CD14-positive monocyte (primary cell): Measurements from ENCODE around the gene CCDC178. TPM values are rescaled to one million over a fixed set of nuclear protein-coding genes. Genes with fewer than 3 reads are reported as not detected.

Experiments
- DNase-seq, 3 donors: peaks; one replicate each; pipeline ENCODE4 v3.0.0-alpha.2; 2011 to 2022
- H2AFZ ChIP-seq: 2 replicates; pipeline ENCODE4 v1.6.0; 2012; ENCODE audit warnings: mild to moderate bottlenecking, low read depth, low read length, inconsistent platforms; ENCODE audit not compliant: insufficient read depth, poor library complexity, severe bottlenecking
- H3K27ac ChIP-seq, 2 donors: 1 replicate in 1 of 2; 2 replicates in 1 of 2; pipeline ENCODE4 v1.5.1; 2012 to 2013; ENCODE audit warnings: low read length in 2 of 2, control low read depth in 1 of 2, inconsistent platforms in 1 of 2, low read depth in 1 of 2, mild to moderate bottlenecking in 1 of 2
- H3K27me3 ChIP-seq, 2 donors: one replicate each; pipeline versions ENCODE4 v1.6.0 to v1.6.1; 2011 to 2013; ENCODE audit warnings: low read length in 2 of 2; ENCODE audit not compliant: control insufficient read depth in 2 of 2, insufficient read depth in 2 of 2
- H3K36me3 ChIP-seq, 2 donors: replicated peaks in 1 of 2; 1 replicate in 1 of 2; 2 replicates in 1 of 2; pipeline versions ENCODE4 v1.5.1 to v1.6.1; 2012 to 2013; ENCODE audit warnings: low read length in 2 of 2, control low read depth in 1 of 2, inconsistent platforms in 1 of 2, mild to moderate bottlenecking in 1 of 2; ENCODE audit not compliant: insufficient read depth in 2 of 2, control insufficient read depth in 1 of 2
- H3K4me1 ChIP-seq, 2 donors: 1 replicate in 1 of 2; 2 replicates in 1 of 2; pipeline versions ENCODE4 v1.5.1 to v1.6.1; 2012 to 2013; ENCODE audit warnings: low read length in 2 of 2, control low read depth in 1 of 2, inconsistent platforms in 1 of 2, mild to moderate bottlenecking in 1 of 2, moderate library complexity in 1 of 2; ENCODE audit not compliant: insufficient read depth in 2 of 2, control insufficient read depth in 1 of 2
- H3K4me2 ChIP-seq: replicated peaks from 2 replicates; pipeline ENCODE3; 2012; ENCODE audit warnings: low read length, moderate library complexity, mild to moderate bottlenecking; ENCODE audit not compliant: poor library complexity, severe bottlenecking; ENCODE audit errors: extremely low read depth
- H3K4me3 ChIP-seq, 3 experiments: fragments of 200-600 bp in 1 of 3; sonication (generic) in 1 of 3; replicated peaks in 1 of 3; 1 replicate in 2 of 3; 2 replicates in 1 of 3; pipeline ENCODE4 v1.5.1; 2011 to 2013; ENCODE audit warnings: low read length in 3 of 3, mild to moderate bottlenecking in 3 of 3, control low read depth in 2 of 3, low read depth in 2 of 3, inconsistent platforms in 1 of 3, moderate library complexity in 1 of 3
- H3K79me2 ChIP-seq: 2 replicates; pipeline ENCODE4 v1.6.0; 2012; ENCODE audit warnings: mild to moderate bottlenecking, control low read depth, inconsistent platforms, low read length, moderate library complexity; ENCODE audit not compliant: insufficient read depth
- H3K9ac ChIP-seq: 2 replicates; pipeline ENCODE4 v1.6.0; 2017; ENCODE audit warnings: low read length, mild to moderate bottlenecking; ENCODE audit not compliant: insufficient read depth, poor library complexity, severe bottlenecking
- H3K9me3 ChIP-seq, 2 donors: replicated peaks in 1 of 2; 1 replicate in 1 of 2; 2 replicates in 1 of 2; pipeline versions ENCODE4 v1.5.1 to v1.6.1; 2012 to 2013; ENCODE audit warnings: low read length in 2 of 2, control low read depth in 1 of 2; ENCODE audit not compliant: control insufficient read depth in 1 of 2, insufficient read depth in 1 of 2
- H4K20me1 ChIP-seq: 2 replicates; pipeline ENCODE4 v1.6.0; 2012; ENCODE audit warnings: mild to moderate bottlenecking, low read length, control low read depth, moderate library complexity; ENCODE audit not compliant: insufficient read depth
- H3K27ac Mint-ChIP-seq, 7 donors: one replicate each; pipeline ENCODE4 v1.8.0; 2020; ENCODE audit warnings: mild to moderate bottlenecking in 7 of 7, mixed read lengths in 7 of 7, moderate library complexity in 6 of 7, inconsistent platforms in 2 of 7
- H3K27me3 Mint-ChIP-seq, 3 donors: one replicate each; pipeline ENCODE4 v1.8.0; 2021 to 2022; ENCODE audit warnings: low read depth in 3 of 3, mild to moderate bottlenecking in 3 of 3, mixed read lengths in 3 of 3, moderate library complexity in 3 of 3, inconsistent platforms in 1 of 3
- H3K36me3 Mint-ChIP-seq, 2 donors: one replicate each; pipeline ENCODE4 v1.8.0; 2020; ENCODE audit warnings: mixed read lengths in 2 of 2, inconsistent platforms in 1 of 2, mild to moderate bottlenecking in 1 of 2
- H3K4me1 Mint-ChIP-seq: one replicate; pipeline ENCODE4 v1.8.0; 2020; ENCODE audit warnings: mild to moderate bottlenecking, mixed read lengths
- H3K4me3 Mint-ChIP-seq, 2 donors: one replicate each; pipeline ENCODE4 v1.8.0; 2020; ENCODE audit warnings: mild to moderate bottlenecking in 2 of 2, mixed read lengths in 2 of 2, moderate library complexity in 1 of 2
- H3K9me3 Mint-ChIP-seq, 7 donors: one replicate each; pipeline ENCODE4 v1.8.0; 2020 to 2022; ENCODE audit warnings: mixed read lengths in 7 of 7, mild to moderate bottlenecking in 6 of 7, moderate library complexity in 6 of 7, inconsistent platforms in 2 of 7
- CTCF ChIP-seq: fragments of 200-600 bp; IDR thresholded peaks from one replicate; pipeline ENCODE4 v1.8.0; 2022; ENCODE audit warnings: antibody characterized with exemption, mild to moderate bottlenecking
- WGBS: methylation state at CpG from one replicate; pipeline ENCODE4 v1.1.5; 2013; ENCODE audit warnings: missing lambda C conversion rate; ENCODE audit not compliant: insufficient coverage; 5-methylcytosine and 5-hydroxymethylcytosine counted together
- intact Hi-C, 2 donors: fragments of 100-400 bp; cut with micrococcal nuclease; formaldehyde crosslinking; loops; one replicate each; pipeline versions ENCODE4 v1.15.0 to v1.15.1; 2023
- polyA plus RNA-seq, 3 donors: library from polyadenylated mRNA; depleted of rRNA in 1 of 3; unstranded in 2 of 3; stranded (reverse) in 1 of 3; fragments of 300-500 nt in 2 of 3; fragments of >200 nt in 1 of 3; fragmentation: Illumina TruSeq in 2 of 3; gene quantifications; 1 replicate in 2 of 3; 2 replicates in 1 of 3; pipeline ENCODE4 v1.2.3, GENCODE V29; 2012 to 2021

Gene CCDC178
- polyA plus RNA-seq, 3 donors: not detected

DNA sequence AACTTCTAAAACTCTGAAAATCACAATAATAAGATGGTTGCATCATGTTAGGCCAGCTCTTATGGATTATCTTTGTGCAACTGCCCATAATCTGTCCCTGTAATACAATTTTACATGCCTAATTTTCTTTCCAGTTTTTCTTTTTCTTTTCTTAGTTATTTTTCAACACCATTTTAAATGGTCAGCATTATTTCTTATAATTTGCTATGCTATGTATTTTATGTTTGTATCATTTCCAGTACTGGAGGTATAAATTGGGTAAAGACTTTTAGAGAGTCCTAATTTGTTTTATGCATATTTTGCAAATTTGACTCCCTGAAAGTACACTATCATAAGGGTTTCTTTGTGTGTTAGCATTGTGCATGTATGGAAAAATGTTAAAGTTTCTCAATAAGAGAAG, 333.0 kb downstream of the CCDC178 start:
- no peaks in the 10 kb centered on the region for H3K36me3 ChIP-seq
- TF ChIP-seq CTCF: no peak
- Mint-ChIP-seq H3K4me3 (no peak overlapping the region), H3K4me1 (no peaks in the 10 kb centered on the region), H3K36me3 (no peaks in the 10 kb centered on the region), H3K27me3 (peaks cover 0 to 2% (median 0%) of the 10 kb centered on the region in 3 donors), H3K9me3 (no peaks in the 10 kb centered on the region), H3K27ac (no peak overlapping the region)
- no peaks in the 10 kb centered on the region for H4K20me1 ChIP-seq
- no peak overlapping the region for H3K27ac ChIP-seq
- no peaks in the 10 kb centered on the region for H3K79me2 ChIP-seq
- H3K4me1 ChIP-seq: no peaks in the 10 kb centered on the region
- no peak overlapping the region for H3K9ac ChIP-seq
- no peak overlapping the region for H3K4me2 ChIP-seq
- H3K4me3 ChIP-seq: no peak overlapping the region
- H3K9me3 ChIP-seq: no peaks in the 10 kb centered on the region
- peaks cover 0 to 1% of the 10 kb centered on the region in 2 donors for H3K27me3 ChIP-seq
- H2AFZ ChIP-seq: no peak overlapping the region
- DNase-seq: no peak
- intact Hi-C loops: no loop called here

- WGBS: no CpG with 5 or more reads among the region's 3 CpGs
- Histone ChIP-seq H3K4me1 (no peaks in the 10 kb centered on the region), H3K9ac (no peak overlapping the region), H3K4me3 (no peak overlapping the region), H4K20me1 (no peaks in the 10 kb centered on the region), H2AFZ (no peak overlapping the region), H3K9me3 (no peaks in the 10 kb centered on the region), H3K36me3 (no peaks in the 10 kb centered on the region), H3K27ac (no peak overlapping the region), H3K4me2 (no peak overlapping the region), H3K79me2 (no peaks in the 10 kb centered on the region), H3K27me3 (no peaks in the 10 kb centered on the region)
- Mint-ChIP-seq H3K4me3 (no peak overlapping the region), H3K9me3 (no peaks in the 10 kb centered on the region), H3K36me3 (no peaks in the 10 kb centered on the region), H3K27me3 (no peaks in the 10 kb centered on the region), H3K4me1 (no peaks in the 10 kb centered on the region), H3K27ac (no peak overlapping the region)
- TF ChIP-seq CTCF: no peak
- no peak for DNase-seq
- intact Hi-C loops: no loop called here
Observed at GRCh38 chr18:33101316-33101715, 339.2 kb downstream of the CCDC178 start.
